NB4 (cell line): Measurements from ENCODE around the gene CADM2.

Experiments used
- CTCF ChIP-seq: IDR thresholded peaks from one replicate; pipeline ENCODE4 v1.5.1; 2012; ENCODE audit warnings: low read depth, low read length
- POLR2A ChIP-seq: IDR thresholded peaks from 2 replicates; pipeline ENCODE4 v1.6.1; 2011; ENCODE audit warnings: mild to moderate bottlenecking; ENCODE audit not compliant: insufficient read length; ENCODE audit errors: extremely low read depth

- TF ChIP-seq CTCF: no peak
- no peak for TF ChIP-seq POLR2A
Observed at GRCh38 chr3:85120879-85121278, 162.1 kb downstream of the CADM2 start.
